Measurements from ENCODE around the gene KSR2. TPM values are rescaled to one million over a fixed set of nuclear protein-coding genes. Genes with fewer than 3 reads are reported as not detected.

Gene KSR2
- total RNA-seq, 1 experiment from 2014 or later: 1.3 TPM

GRCh38 chr12:117459229-117459628, 509.6 kb downstream of the KSR2 start:
- no CpG with 5 or more reads among the region's 1 CpG for WGBS (ENCODE audit: extremely low coverage, insufficient read length, low lambda C conversion rate)
- no peak overlapping the region for H3K27ac Mint-ChIP-seq
- Histone ChIP-seq H4K20me1 (ENCODE audit: control insufficient read depth, insufficient read depth, insufficient read length) (no peaks in the 10 kb centered on the region), H3K4me1 (ENCODE audit: insufficient read depth, low read length) (no peaks in the 10 kb centered on the region), H4K91ac (ENCODE audit: insufficient read length, low read depth, low read length) (no peak overlapping the region), H2BK12ac (ENCODE audit: insufficient read length, low read depth, low read length) (no peak overlapping the region), H3K56ac (ENCODE audit: insufficient read length, low read depth, low read length) (no peak overlapping the region), H3K9me3 (ENCODE audit: control insufficient read depth, low read depth, low read length) (no peaks in the 10 kb centered on the region), H2BK120ac (ENCODE audit: low read depth, low read length, poor library complexity, severe bottlenecking) (no peak overlapping the region), H3K14ac (ENCODE audit: insufficient read depth, low read length) (no peak overlapping the region), H2BK5ac (ENCODE audit: insufficient read length, low read length) (no peak overlapping the region), H3K23ac (ENCODE audit: insufficient read length, low read depth, low read length) (no peak overlapping the region), H3K9ac (ENCODE audit: extremely low read depth, insufficient read length, low read length) (no peak overlapping the region), H3K27ac (ENCODE audit: insufficient read length, low read depth, low read length) (no peak overlapping the region), H3T11ph (ENCODE audit: low read length) (no peak overlapping the region), H3K4me2 (ENCODE audit: insufficient read depth, insufficient read length, low read length) (no peak overlapping the region), H3K4ac (ENCODE audit: low read depth, low read length) (no peak overlapping the region), H3K27me3 (ENCODE audit: insufficient read depth, low read length) (no peaks in the 10 kb centered on the region), H2AFZ (ENCODE audit: low read length) (no peak overlapping the region), H2BK15ac (ENCODE audit: low read depth, low read length) (no peak overlapping the region), H3K23me2 (ENCODE audit: insufficient read length, low read depth, low read length, poor library complexity, severe bottlenecking) (no peaks in the 10 kb centered on the region), H3K79me2 (ENCODE audit: insufficient read depth, low read length) (no peaks in the 10 kb centered on the region), H2AK5ac (ENCODE audit: insufficient read length, low read length) (no peak overlapping the region), H2BK20ac (ENCODE audit: low read depth, low read length, poor library complexity, severe bottlenecking) (no peak overlapping the region), H4K8ac (replicated peaks; ENCODE audit: insufficient read length, low read depth, low read length) (no peak overlapping the region), H4K5ac (ENCODE audit: insufficient read length, low read depth, low read length) (no peak overlapping the region), H3K18ac (ENCODE audit: insufficient read length, low read depth, low read length) (no peak overlapping the region), H3K79me1 (ENCODE audit: insufficient read depth, low read depth, low read length, poor library complexity, severe bottlenecking) (no peaks in the 10 kb centered on the region)
- no peaks in the 10 kb centered on the region for H3K9me3 Mint-ChIP-seq
- no peaks in the 10 kb centered on the region for H3K36me3 Mint-ChIP-seq (ENCODE audit: insufficient read depth in 1 of 3, low read depth in 3 of 3)
- no peak for DNase-seq
- H3K4me1 Mint-ChIP-seq: no peaks in the 10 kb centered on the region
- no peak for TF ChIP-seq CTCF (conservative IDR thresholded peaks at IDR 0.05)
- H3K4me3 Mint-ChIP-seq: no peak overlapping the region
- peaks cover 2% of the 10 kb centered on the region; the same call in 1 of the 2 replicates for H3K27me3 Mint-ChIP-seq (ENCODE audit: low read depth)

All from H9 (cell line).